NCI-H526 treated with DMSO at 0.1 percent for 48 hours (cell line): Measurements from ENCODE around the gene FOXN3.

Experiments used
- DNase-seq: peaks from one replicate; lab custom pipeline; 2025; lab: John Stamatoyannopoulos, UW

FOXN3 gene

DNA sequence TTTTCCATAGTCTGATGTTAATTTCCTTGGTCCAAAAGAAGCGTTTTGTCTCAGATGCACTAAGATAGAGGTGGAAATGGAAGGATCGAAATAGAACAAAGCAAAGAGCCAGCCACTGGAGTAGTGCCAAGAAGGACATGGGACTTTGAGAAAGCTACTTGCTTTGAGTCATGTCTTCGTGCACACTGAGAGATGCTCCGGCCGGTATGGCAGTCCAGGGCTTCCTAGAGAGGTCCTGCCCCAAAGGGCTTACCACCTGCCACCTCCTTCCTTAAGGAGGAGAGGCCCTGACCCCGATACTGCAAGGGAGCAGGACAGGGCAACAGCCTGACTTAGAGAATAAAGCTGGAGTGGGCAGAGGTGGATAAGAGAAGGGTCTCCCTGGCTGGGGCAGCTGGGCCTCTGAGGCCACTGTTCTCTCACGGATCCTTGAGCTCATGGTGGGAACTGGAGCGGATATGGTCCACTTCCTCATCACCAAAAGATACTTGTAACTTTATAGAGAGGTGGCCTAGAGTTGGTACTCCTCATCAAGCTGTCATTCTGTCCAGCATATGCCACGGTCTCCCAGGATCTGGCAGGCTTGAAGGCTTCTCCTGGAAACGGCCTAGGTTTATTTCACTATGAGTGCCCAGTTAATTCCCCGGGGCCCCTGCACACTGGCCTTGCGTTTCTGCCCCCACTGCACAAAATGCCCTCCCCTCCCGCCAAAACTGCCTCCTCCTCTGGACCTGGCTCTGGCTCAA lies 57.4 kb downstream of the FOXN3 start:
- DNase-seq: no peak

GRCh38 chr14:89357655-89358297 lies 59.3 kb downstream of the FOXN3 start:
- no peak for DNase-seq

DNA sequence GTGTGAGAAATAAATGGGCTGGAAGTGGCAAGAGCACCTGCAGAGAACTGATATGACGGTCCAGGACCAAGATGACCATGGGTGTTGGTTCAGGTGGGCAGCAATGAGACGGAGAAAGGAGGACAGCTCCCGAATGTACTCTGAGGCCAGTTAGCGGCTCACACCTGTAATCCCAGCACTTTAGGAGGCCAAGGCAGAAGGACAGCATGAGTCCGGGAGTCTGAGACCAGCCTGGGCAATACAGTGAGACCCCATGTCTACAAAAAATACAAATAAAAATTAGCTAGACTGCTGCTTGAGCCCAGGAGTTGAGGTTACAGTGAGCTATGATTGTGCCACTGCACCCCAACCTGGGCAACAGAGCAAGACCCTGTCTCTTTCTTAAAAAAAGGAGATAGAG lies 60.1 kb downstream of the FOXN3 start:
- no peak for DNase-seq

GRCh38 chr14:89356496-89356895 lies 60.5 kb downstream of the FOXN3 start:
- DNase-seq: no peak

DNA sequence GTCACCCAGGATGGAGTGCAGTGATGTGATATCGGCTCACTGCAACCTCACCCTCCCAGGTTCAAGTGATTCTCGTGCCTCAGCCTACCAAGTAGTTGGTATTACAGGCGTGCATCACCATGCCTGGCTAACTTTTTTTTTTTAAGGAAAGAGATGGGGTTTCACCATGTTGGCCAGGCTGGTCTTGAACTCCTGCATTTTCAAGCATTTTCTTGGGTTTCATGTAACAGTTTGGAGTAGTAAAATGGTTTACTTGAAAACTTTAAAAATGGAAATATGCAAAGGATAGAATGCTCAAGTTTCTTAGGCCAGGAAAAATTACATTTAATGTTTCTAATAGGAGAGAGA lies 63.3 kb downstream of the FOXN3 start:
- no peak for DNase-seq

- DNase-seq: no peak
Measured at GRCh38 chr14:89352976-89353765, 63.9 kb downstream of the FOXN3 start.

DNA sequence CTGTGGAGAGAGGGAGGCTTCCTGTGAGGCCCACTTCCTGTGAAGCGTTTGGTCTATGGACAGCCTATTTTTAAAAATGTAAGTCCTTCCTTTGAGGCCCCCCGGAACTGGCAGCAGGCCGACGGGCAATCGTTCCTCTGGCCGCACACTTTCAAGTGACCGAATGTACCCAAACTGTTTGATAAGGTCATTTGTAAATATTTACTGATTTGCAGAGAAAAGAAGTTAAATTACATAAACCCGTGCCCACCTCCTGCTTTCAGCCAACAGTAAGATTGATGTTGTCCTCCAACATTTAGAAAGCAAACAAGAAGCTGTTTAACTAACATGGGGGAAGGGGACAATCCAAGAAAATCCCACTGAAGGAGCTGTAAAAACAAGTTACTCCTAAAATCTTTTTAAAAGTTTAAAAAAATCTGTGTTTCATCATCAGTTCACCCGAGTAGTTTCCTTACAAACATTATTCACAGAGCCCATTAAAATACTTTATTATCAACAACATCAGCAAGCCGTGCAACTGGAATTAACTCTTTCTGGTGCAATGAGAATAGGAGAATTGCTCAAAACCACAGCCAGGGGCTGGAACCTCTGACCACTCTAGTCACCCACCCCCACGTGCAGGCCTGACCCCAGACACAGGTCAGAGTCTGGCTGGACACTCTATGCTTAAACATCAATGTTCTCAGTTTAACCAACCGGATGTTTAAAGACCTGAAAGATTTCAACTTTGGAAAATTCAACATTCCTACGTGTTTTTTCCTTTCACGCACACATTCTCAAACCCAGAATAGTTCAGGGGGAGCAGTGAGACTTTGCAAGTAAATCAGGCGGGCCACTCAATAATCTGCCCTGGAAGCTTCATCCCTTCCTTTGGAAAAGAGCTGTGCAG lies 65.3 kb downstream of the FOXN3 start:
- no peak for DNase-seq

DNA sequence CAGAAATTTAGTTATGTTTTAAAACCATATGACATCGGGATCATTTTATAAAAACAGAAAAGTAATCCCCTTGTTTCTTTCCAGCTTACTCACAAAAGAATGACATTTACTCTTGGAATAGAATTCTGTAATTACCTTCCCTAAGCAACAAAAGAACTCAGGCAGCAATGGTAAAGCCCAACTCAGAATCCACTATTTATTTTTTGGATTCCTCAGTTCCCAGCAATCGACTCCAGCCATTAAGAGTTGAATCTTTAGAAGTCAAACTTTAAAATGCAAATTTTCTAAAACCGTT lies 65.9 kb downstream of the FOXN3 start:
- DNase-seq: no peak

DNA sequence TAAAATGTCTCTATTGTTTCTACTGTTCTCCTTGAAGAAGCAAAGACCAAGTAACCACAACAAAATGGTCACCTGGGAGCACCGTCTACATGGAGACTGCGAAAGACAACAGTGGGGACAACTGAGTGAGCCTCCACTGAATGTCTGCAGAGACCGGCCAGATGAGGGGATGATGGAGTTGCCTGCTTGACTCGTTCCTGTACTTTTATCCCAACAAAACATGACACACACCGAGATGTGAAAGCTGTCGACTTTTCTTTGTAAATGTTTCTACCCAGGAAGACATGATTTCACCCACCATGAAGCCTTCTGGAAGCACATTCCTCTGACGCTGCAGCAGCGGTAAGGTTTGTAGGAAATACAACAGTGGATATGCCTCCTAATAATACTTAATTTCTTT lies 66.9 kb downstream of the FOXN3 start:
- no peak for DNase-seq

DNA sequence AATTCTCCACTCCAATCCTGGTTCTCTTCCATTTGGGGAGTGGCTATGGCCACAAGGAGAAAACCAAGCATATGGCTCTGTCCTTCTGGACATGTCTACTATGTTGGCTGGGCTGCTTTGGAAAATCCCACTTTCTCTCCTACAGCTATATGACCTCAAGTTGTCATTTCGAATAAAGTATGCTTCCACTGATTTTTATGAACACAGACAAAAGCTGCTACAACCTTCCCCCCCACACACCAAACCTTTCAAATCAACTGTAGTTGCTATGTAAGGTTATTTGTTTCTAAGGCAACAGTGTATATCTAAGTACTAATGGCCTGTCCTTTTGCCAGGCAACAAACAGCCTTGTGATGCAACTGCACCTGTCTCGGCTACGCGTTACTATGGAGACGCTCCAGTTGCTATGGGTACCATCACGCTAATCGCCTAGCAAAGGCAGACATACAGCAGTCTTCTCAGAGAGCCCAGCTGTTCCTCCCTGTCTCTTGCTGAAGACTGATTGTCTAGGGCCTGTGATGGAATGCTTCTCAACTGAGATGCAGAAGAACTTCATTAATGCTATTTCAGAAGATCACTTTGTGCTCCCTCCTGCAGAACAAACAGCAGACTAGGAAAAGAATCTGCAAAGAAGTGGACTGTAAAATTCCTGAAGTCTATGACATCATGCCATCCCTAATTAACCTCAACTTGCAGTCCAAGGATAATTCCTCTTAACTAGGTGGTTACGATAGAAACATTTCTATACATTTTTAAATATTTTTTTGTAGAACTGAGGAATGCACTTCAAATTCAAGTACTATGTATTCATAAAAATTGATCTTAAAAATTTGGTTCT lies 67.6 kb downstream of the FOXN3 start:
- no peak for DNase-seq

- no peak for DNase-seq
Measured at GRCh38 chr14:89348722-89349121, 68.3 kb downstream of the FOXN3 start.

DNA sequence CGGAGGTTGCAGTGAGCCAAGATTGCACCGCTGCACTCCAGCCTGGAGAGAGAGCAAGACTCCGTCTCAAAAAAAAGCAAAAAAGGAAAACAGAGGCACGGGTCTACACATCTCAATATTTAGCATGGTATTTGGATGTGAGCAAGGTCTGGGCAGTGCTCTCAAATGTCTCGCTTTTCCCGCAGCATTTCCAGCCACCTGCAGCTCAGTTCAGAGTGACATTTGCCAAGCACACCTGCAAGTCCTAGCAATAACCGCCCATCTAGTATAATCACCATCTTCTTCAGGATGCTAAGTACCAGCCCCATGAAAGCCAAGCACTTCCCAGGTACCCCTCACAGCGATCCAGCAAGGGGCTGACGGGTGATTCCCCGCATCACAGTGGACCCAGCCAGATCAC lies 69.1 kb downstream of the FOXN3 start:
- DNase-seq: no peak

- DNase-seq: no peak
Measured at GRCh38 chr14:89344920-89345254, 72.1 kb downstream of the FOXN3 start.

DNA sequence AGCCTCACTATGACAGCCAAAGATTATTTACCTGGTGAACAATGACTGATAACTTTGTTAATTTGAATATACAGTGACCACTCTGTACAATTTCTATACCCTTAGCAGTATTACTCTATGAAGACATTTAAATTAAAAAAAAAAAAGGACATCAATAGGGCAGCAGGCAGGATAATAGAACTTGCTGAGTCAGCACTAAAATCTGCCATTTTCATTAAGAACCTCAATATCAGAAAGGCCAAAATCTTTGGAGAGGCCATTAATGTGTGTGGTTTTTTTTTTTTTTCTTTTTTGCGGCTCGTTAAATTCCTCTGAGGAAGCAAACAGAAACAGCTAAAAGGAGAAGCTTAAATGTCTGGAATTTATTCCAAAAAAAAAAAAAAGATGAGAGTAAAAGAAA lies 73.7 kb downstream of the FOXN3 start:
- no peak for DNase-seq

DNA sequence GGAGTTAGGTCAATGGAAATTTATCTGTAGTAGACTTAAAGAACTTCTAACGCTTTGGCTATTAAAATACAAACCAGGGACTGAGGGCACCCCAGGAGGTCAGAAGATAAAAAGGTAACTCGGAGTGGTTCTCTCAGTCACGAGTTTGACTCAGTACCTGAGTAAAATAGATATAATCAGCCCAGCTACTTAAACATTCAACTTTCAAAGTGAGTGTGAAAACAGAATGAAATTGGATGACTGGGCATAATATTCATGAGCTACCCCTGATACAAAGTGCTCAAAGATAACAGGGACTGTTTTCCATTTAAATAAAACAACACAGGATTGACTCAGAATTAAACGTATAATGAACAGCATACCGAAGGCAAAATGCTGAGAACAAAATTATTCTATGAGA lies 75.0 kb downstream of the FOXN3 start:
- DNase-seq: no peak

GRCh38 chr14:89340200-89341181 lies 76.5 kb downstream of the FOXN3 start:
- DNase-seq: no peak

DNA sequence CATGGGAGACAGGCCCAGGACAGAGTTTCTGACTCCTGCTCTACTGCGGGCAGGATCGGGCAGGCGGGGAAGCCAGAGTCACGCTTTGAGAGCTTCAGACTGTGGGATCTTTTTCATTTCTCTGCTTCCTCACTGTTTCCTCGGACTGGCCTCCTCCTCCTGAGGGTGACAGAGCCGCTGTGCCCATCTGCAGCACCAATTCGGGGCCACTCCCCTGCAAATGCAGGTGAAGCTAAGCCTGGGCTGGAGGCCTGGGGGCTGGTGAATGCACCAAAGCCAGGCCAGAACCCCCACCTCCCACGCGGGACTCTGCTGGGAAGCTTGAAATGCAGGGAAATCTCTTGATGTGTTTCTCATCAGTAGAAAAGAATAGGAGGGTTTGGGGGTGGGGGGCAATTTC lies 77.5 kb downstream of the FOXN3 start:
- DNase-seq: no peak

GRCh38 chr14:89339158-89339557 lies 77.9 kb downstream of the FOXN3 start:
- DNase-seq: no peak

- DNase-seq: no peak
Measured at GRCh38 chr14:89336338-89336737, 80.7 kb downstream of the FOXN3 start.

- DNase-seq: no peak
Measured at GRCh38 chr14:89332031-89332430, 85.0 kb downstream of the FOXN3 start.
